Measurements from ENCODE around the gene CREB5.
A peak's percentile ranks its signal among the peaks of the same experiment; 100 is the strongest.

Gene CREB5, protein sequence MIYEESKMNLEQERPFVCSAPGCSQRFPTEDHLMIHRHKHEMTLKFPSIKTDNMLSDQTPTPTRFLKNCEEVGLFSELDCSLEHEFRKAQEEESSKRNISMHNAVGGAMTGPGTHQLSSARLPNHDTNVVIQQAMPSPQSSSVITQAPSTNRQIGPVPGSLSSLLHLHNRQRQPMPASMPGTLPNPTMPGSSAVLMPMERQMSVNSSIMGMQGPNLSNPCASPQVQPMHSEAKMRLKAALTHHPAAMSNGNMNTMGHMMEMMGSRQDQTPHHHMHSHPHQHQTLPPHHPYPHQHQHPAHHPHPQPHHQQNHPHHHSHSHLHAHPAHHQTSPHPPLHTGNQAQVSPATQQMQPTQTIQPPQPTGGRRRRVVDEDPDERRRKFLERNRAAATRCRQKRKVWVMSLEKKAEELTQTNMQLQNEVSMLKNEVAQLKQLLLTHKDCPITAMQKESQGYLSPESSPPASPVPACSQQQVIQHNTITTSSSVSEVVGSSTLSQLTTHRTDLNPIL

DNA sequence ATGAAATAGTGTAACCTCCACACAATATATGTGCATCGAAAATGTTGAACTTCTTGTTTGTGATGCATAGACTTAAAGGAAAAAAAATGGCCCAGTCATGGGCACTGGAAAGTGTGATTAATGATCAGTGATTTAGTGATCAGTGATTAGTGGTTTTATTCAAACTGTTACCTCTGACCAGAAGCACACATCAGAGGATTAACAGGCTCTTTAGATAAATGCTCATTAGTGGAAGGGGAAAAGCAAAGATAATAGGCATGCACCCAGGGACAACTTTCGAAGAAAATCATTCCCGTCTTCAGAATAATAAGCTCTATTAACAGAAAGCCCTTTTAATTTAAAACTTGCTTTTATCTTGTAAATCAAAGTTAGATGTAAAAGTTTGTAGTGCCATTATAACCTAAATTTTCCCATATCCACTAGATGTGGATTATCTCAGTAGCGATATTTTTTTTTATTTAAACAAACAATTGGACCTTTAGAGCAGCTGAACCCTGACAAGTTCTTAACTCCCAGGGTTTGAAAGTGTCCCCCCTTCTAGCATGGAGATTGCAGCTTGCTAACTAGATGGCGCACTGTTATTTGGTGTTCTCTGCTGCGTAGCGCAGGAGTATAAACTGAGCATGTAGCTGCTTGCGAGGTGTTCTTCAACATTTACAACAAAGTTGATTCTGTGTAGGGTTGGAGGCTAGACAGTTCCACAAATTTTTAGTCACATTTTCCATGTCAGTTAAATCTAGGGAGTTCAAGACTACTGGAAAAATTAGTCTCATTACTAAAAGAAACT, at the start of gene CREB5:
TSS of gene CREB5 (plus strand) at position 643 of the 787 bp plus-strand sequence. CDS start 397 bp downstream, outside the sequence.
- no peak within 1 kb of the TSS for H3K4me3 ChIP-seq (ENCODE audit: low read length)
- TF ChIP-seq, protein P1, sequence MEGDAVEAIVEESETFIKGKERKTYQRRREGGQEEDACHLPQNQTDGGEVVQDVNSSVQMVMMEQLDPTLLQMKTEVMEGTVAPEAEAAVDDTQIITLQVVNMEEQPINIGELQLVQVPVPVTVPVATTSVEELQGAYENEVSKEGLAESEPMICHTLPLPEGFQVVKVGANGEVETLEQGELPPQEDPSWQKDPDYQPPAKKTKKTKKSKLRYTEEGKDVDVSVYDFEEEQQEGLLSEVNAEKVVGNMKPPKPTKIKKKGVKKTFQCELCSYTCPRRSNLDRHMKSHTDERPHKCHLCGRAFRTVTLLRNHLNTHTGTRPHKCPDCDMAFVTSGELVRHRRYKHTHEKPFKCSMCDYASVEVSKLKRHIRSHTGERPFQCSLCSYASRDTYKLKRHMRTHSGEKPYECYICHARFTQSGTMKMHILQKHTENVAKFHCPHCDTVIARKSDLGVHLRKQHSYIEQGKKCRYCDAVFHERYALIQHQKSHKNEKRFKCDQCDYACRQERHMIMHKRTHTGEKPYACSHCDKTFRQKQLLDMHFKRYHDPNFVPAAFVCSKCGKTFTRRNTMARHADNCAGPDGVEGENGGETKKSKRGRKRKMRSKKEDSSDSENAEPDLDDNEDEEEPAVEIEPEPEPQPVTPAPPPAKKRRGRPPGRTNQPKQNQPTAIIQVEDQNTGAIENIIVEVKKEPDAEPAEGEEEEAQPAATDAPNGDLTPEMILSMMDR (conservative IDR thresholded peaks at IDR 0.05; ENCODE audit: low read length) = peak; percentile 35
- DNase-seq (ENCODE audit: low read depth) = no peak

DNA sequence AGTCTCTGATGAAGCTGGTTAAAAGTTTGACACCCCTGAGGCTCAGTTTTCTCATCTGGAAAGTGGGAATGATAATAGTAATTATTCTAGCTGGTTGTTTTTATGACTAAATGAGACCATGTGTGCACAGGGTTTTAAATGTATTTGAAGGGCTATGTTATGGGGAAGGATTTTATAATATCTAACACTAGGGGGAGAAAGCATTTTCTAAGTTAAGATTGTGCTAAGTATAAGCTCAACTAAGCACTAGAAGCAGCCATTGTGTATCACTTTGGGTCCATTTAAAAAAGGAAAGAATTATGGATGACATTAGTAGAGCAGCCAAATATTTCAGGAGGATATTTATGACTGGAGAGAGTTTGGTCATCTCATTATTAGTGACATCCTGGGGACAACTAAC, 49.5 kb upstream of the CREB5 start:
- TF ChIP-seq, protein P1 (conservative IDR thresholded peaks at IDR 0.05; ENCODE audit: low read length) = peak; percentile 29; the same call in 1 of the 2 replicates
- no peak for DNase-seq (ENCODE audit: low read depth)
- H3K4me3 ChIP-seq (ENCODE audit: low read length) = no peak overlapping the region

DNA sequence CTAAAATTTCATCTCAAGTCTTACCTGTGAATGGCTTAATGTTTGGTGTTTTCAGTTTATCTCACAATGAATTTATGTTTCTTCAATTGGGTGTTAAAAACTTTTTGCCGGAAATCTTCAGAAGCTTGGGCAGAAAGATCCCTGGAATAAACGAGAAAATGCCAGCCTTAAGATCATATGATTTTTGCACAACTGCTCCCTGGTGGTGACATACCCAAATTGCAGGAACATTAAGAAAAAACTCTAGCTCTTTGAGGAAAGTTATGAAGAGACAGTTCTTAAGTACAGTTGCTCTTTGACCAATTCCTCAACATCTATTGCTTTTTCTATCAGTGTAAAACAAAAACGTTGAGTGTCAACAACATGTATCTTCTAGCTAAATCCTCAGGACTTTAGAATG, 48.2 kb upstream of the CREB5 start:
- no peak for DNase-seq (ENCODE audit: low read depth)
- TF ChIP-seq, protein P1 (conservative IDR thresholded peaks at IDR 0.05; ENCODE audit: low read length) = peak; percentile 46
- H3K4me3 ChIP-seq (ENCODE audit: low read length) = no peak overlapping the region

DNA sequence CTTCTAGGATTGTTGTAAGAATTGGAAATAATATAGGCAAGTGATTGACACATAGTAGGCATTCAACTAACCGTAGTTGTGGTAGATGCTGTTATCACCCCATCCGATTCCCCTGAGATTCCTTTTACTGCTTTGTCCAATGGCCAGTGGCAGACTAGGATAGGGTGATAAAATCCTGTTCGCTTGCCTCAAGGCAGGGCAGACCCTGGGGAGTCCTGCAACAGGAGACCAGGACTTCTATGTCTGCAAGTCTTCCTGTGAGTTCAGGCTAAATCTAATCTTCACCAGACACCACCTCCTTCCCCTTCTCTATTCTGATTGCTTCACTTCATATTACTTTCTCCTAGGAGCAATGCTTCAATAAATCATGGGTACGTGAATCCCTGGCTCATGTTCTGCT, 42.8 kb upstream of the CREB5 start:
- no peak overlapping the region for H3K4me3 ChIP-seq (ENCODE audit: low read length)
- no peak for DNase-seq (ENCODE audit: low read depth)
- TF ChIP-seq, protein P1 (conservative IDR thresholded peaks at IDR 0.05; ENCODE audit: low read length) = no peak

DNA sequence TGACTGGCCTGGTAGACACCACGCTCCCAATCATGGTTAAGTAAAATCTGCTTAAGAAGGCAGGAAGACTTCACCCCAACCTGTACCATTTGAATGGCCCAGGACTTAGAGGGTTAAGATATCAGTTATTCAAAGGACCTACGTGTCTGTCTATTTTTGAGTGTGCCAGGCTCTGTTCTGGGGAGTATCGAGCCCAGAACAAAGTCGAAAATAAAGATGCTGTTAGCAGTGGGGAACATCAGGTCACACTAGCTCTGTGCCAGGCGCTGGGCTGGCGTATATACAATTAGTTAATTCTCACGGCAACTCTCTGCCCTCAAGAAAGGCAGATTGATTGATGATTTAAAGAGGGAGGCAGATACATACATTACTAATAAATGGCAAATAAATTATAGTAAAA, 40.5 kb upstream of the CREB5 start:
- TF ChIP-seq, protein P1 (conservative IDR thresholded peaks at IDR 0.05; ENCODE audit: low read length) = no peak
- no peak overlapping the region for H3K4me3 ChIP-seq (ENCODE audit: low read length)
- no peak for DNase-seq (ENCODE audit: low read depth)

DNA sequence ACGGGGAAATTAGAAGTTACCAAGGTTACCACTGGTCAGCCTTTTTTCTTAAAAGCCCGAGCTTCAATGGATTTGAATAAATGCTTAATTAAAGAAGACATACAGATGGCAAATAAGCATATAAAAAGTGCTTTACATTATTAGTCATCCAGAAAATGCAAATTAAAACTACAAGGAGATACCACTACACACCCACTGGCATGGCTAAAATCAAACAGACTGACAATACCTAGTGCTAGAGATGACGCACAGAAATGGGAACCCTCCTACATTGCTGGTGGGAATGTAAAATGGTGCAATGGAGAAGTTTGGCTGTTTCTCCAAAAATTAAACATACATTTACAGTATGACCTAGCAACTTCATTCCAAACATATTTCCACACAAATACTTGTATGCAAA, 38.3 kb upstream of the CREB5 start:
- DNase-seq (ENCODE audit: low read depth) = no peak
- H3K4me3 ChIP-seq (ENCODE audit: low read length) = no peak overlapping the region
- TF ChIP-seq, protein P1 (conservative IDR thresholded peaks at IDR 0.05; ENCODE audit: low read length) = no peak
